Activated T-cell treated with anti-CD3 and anti-CD28 coated beads, Interleukin-2, amount 50 U/mL, for 4 hours (primary cell): Measurements from ENCODE around the gene FMN2. TPM values are rescaled to one million over a fixed set of nuclear protein-coding genes. Genes with fewer than 3 reads are reported as not detected.
"Not testable (repeated sequence)": the region's sequence is repeated elsewhere in the genome, so short reads cannot be mapped to it uniquely, and the experiment has no call there.

ENCODE experiments used
- ATAC-seq, 2 donors: fragments of 200-7000 bp; cut with Tn5 transposase; one replicate each; pipeline ENCODE4 v1.10.0; 2021
- DNase-seq: peaks from one replicate; pipeline ENCODE4 v3.0.0-alpha.2; 2020
- H3K27me3 Mint-ChIP-seq: one replicate; pipeline ENCODE4 v1.8.0; 2021; ENCODE audit warnings: low read depth, mixed read lengths
- H3K36me3 Mint-ChIP-seq: one replicate; pipeline ENCODE4 v1.8.0; 2022; ENCODE audit warnings: mixed read lengths; ENCODE audit not compliant: insufficient read depth
- H3K4me1 Mint-ChIP-seq: one replicate; pipeline ENCODE4 v1.8.0; 2021; ENCODE audit warnings: low read depth, mixed read lengths
- H3K4me3 Mint-ChIP-seq: one replicate; pipeline ENCODE4 v1.8.0; 2021; ENCODE audit warnings: mild to moderate bottlenecking, moderate library complexity, mixed read lengths
- H3K9me3 Mint-ChIP-seq: one replicate; pipeline ENCODE4 v1.8.0; 2021; ENCODE audit warnings: mixed read lengths
- total RNA-seq, 3 donors: library from RNA; stranded (reverse); gene quantifications; one replicate each; pipeline ENCODE4 v1.2.1, GENCODE V29; 2021

The FMN2 gene
- total RNA-seq, 3 donors from 2014 or later, result not detected

- no peak for ATAC-seq
- DNase-seq, result no peak
- H3K27me3 Mint-ChIP-seq, result no peaks in the 10 kb centered on the region
- no peak overlapping the region for H3K4me3 Mint-ChIP-seq
- no peaks in the 10 kb centered on the region for H3K9me3 Mint-ChIP-seq
- no peaks in the 10 kb centered on the region for H3K36me3 Mint-ChIP-seq
- H3K4me1 Mint-ChIP-seq, result no peaks in the 10 kb centered on the region
Observed at GRCh38 chr1:240178366-240178765, 86.7 kb downstream of the FMN2 start.

DNA sequence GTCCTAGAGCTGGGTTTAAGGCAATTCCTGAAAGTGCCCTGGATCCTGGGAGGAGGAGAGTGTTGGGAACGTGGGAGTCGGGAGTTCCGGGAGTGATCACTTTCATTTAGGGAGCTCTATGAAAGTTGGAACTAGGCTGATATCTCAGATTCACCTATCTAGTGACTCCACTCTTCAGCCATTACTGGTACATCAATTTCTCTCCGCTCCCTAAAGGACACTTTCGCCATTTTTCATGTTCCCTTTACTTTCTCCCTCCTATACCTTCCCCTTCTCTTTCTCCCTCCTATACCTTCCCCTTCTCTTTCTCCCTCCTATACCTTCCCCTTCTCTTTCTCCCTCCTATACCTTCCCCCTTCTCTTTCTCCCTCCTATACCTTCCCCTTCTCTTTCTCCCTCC, 93.0 kb downstream of the FMN2 start:
- H3K4me1 Mint-ChIP-seq, H3K36me3 Mint-ChIP-seq, H3K9me3 Mint-ChIP-seq, H3K4me3 Mint-ChIP-seq, DNase-seq, ATAC-seq: not testable (repeated sequence)
- H3K27me3 Mint-ChIP-seq, result peaks cover 19% of the 10 kb centered on the region

DNA sequence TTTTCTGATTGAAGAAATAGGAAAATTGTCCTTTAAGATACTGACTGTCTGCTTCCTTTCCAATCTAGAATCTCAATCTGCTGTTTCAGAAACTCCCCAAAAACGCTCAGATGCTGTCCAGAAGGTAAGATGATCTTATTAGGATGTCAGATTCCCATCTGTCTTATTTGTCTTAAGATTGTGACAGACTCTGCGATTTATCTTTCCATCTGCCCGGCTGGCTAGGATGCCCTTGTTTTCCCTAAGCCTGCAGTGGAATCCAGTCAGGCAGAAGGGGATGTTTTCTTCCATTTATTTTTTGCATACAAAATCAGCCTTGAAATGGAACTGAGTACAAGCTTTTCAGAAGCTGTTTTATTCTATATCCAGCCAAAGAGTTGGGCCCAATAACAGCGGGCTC, 96.5 kb downstream of the FMN2 start:
- Mint-ChIP-seq H3K9me3 (no peaks in the 10 kb centered on the region), H3K36me3 (no peaks in the 10 kb centered on the region), H3K4me3 (no peak overlapping the region), H3K27me3 (peaks cover 19% of the 10 kb centered on the region), H3K4me1 (peaks cover 2% of the 10 kb centered on the region)
- DNase-seq (no peak), ATAC-seq (no peak)

DNA sequence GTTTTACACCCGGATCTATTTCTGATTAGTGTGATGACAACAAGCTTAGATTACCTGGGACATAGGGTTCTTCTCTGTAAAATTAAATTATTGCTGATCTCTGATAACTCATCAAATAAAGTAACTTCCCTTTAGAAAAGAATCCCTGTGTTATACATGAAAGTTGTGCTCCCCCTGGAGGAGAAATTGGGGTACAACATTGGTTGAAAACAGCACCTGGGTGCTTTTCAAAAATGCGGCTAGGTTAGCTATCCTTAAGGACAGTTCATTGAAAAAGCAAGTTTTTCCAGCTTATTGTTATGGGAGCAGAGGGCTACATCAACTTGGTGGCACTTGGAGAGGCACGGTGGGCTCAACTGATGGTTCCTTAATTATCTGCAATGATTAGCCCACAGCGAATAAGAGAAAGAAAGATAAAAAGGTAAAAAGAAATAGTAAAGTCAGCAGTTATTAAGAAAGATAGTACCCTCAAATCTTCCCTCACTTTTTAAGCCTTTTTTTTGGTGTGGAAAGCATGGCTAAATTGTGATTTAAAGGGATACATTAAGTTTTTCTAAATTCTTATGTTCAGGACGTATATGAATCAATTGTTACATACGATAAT, 97.8 kb downstream of the FMN2 start:
- H3K4me1 Mint-ChIP-seq, result peaks cover 2% of the 10 kb centered on the region

GRCh38 chr1:240190881-240191401, 99.3 kb downstream of the FMN2 start:
- H3K4me3 Mint-ChIP-seq, result no peak overlapping the region
- H3K36me3 Mint-ChIP-seq, result no peaks in the 10 kb centered on the region
- ATAC-seq (no peak), DNase-seq (no peak)
- H3K4me1 Mint-ChIP-seq, result peaks cover 2% of the 10 kb centered on the region
- peaks cover 14% of the 10 kb centered on the region for H3K27me3 Mint-ChIP-seq
- H3K9me3 Mint-ChIP-seq, result no peaks in the 10 kb centered on the region

More for the DNA sequence above, 97.8 kb downstream of the FMN2 start:
- no peak for DNase-seq
- Mint-ChIP-seq H3K36me3 (no peaks in the 10 kb centered on the region), H3K27me3 (peaks cover 19% of the 10 kb centered on the region), H3K9me3 (no peaks in the 10 kb centered on the region), H3K4me3 (no peak overlapping the region)
- no peak for ATAC-seq

DNA sequence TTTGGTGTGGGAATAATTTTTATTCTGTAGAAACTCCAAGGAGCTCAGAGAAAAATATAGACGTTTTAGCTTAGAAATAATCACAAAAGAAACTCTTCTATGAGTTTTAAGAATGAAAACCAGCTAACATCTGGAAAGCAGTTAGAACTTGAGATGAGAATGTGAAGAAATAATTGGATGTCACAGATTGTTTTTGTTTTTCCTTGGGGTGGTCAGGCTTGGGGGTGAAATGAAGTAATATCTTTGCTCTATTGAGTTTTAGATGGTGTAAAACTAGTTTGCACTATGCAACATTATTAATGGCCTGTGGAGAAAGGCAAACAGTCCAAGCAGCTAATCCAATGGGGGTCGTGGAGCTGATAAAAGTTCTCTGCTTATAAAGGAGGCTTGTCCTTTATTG, 101.2 kb downstream of the FMN2 start:
- no peaks in the 10 kb centered on the region for H3K9me3 Mint-ChIP-seq
- H3K4me3 Mint-ChIP-seq, result no peak overlapping the region
- DNase-seq, result no peak
- H3K36me3 Mint-ChIP-seq, result no peaks in the 10 kb centered on the region
- peaks cover 2% of the 10 kb centered on the region for H3K4me1 Mint-ChIP-seq
- ATAC-seq, result no peak
- H3K27me3 Mint-ChIP-seq, result peaks cover 4% of the 10 kb centered on the region

GRCh38 chr1:240193679-240194078, 102.0 kb downstream of the FMN2 start:
- ATAC-seq (no peak), DNase-seq (no peak)
- H3K9me3 Mint-ChIP-seq, result no peaks in the 10 kb centered on the region
- H3K36me3 Mint-ChIP-seq, result no peaks in the 10 kb centered on the region
- H3K27me3 Mint-ChIP-seq, result peaks cover 4% of the 10 kb centered on the region
- peaks cover 2% of the 10 kb centered on the region for H3K4me1 Mint-ChIP-seq
- no peak overlapping the region for H3K4me3 Mint-ChIP-seq

DNA sequence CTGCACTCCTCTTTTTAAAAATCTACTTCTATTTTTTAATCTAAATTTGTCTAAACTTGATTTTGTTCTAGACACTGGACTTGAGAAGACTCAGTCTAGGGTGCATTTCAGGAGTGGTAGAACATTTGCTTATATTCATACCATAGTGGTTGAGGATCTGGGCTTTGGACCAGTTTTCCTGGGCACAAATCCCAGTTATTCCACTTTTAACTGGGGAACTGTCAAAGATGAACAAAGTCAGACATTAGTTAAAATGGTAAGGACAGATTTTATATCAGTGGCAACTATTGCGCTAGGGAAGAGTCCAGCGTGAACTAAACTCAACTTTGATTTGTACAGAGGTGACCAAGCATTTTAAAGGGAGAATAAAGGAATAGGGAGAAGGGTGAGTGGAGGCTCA, 102.4 kb downstream of the FMN2 start:
- Mint-ChIP-seq H3K9me3 (no peaks in the 10 kb centered on the region), H3K27me3 (peaks cover 4% of the 10 kb centered on the region), H3K4me1 (peaks cover 2% of the 10 kb centered on the region), H3K4me3 (no peak overlapping the region), H3K36me3 (no peaks in the 10 kb centered on the region)
- no peak for ATAC-seq
- DNase-seq, result no peak

DNA sequence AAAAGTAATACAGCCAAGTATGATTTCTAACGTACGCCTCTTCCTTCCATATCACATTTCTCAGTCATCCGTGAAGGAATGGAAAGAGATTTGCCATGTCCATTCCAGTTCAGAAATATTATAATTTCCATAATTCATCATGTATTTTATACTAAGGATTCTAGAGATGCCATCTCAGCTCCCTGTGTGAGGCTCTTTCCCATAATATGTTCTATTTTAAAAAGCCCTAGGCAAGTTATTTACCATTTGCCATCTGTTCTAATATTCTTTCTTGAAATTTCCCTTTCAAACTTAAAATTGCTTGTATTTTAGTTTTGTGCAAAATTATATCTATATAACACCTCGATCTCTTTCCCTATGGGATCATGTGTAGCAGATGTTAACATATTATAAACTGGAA, 106.7 kb downstream of the FMN2 start:
- no peaks in the 10 kb centered on the region for H3K4me1 Mint-ChIP-seq
- peaks cover 3% of the 10 kb centered on the region for H3K9me3 Mint-ChIP-seq
- ATAC-seq, result no peak
- H3K27me3 Mint-ChIP-seq, result no peaks in the 10 kb centered on the region
- no peak overlapping the region for H3K4me3 Mint-ChIP-seq
- H3K36me3 Mint-ChIP-seq, result no peaks in the 10 kb centered on the region
- DNase-seq, result no peak

GRCh38 chr1:240199758-240200645, 108.3 kb downstream of the FMN2 start:
- no peaks in the 10 kb centered on the region for H3K4me1 Mint-ChIP-seq
- no peak overlapping the region for H3K4me3 Mint-ChIP-seq
- H3K27me3 Mint-ChIP-seq, result no peaks in the 10 kb centered on the region
- peaks cover 3% of the 10 kb centered on the region for H3K9me3 Mint-ChIP-seq
- no peak for ATAC-seq
- no peak for DNase-seq
- H3K36me3 Mint-ChIP-seq, result no peaks in the 10 kb centered on the region

DNA sequence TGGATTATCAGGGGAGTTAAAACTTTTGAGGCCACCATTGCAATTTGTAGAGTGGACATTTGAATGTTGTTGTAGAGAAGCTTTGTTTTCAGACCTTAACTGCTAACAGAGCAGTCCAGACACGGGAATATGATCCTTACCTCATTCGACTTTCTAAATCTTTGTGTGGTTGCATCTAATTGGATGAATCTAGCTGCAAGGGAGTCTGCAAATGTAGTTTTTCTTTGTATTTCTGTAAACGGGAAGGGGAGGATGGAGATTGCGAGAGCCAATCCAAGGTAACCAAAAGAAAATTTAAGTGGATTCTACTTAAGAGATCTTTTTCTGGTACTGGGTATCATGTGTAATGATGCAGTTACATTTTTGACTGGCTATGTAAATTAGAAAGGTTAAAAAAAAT, 110.2 kb downstream of the FMN2 start:
- Mint-ChIP-seq H3K4me1 (no peaks in the 10 kb centered on the region), H3K9me3 (peaks cover 3% of the 10 kb centered on the region), H3K27me3 (no peaks in the 10 kb centered on the region), H3K4me3 (no peak overlapping the region), H3K36me3 (no peaks in the 10 kb centered on the region)
- ATAC-seq, result no peak
- no peak for DNase-seq

GRCh38 chr1:240207073-240207709, 115.5 kb downstream of the FMN2 start:
- no peak for DNase-seq
- Mint-ChIP-seq H3K4me3 (no peak overlapping the region), H3K27me3 (no peaks in the 10 kb centered on the region), H3K9me3 (no peaks in the 10 kb centered on the region), H3K36me3 (no peaks in the 10 kb centered on the region), H3K4me1 (no peaks in the 10 kb centered on the region)
- ATAC-seq, result no peak

DNA sequence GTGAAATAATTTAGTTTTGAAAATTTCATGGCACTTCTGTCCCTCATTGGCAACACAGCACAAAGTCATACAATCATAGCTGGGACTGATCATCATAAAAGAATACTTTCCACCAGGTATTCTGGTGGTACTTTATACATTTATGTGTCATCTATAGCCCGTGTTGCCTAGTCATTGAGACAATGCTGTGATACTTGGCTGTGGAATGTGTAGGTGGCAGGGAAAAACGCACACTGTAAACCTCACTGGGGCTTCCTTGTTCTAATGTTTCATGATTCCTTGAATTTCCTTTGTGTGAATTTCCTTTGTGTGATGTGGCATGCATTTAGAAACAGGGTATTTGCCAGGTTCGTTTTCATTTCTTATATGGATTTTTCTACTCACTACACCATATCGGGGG, 118.3 kb downstream of the FMN2 start:
- Mint-ChIP-seq H3K27me3 (no peaks in the 10 kb centered on the region), H3K4me3 (no peak overlapping the region), H3K36me3 (no peaks in the 10 kb centered on the region), H3K4me1 (no peaks in the 10 kb centered on the region), H3K9me3 (no peaks in the 10 kb centered on the region)
- DNase-seq, result no peak
- ATAC-seq, result no peak

DNA sequence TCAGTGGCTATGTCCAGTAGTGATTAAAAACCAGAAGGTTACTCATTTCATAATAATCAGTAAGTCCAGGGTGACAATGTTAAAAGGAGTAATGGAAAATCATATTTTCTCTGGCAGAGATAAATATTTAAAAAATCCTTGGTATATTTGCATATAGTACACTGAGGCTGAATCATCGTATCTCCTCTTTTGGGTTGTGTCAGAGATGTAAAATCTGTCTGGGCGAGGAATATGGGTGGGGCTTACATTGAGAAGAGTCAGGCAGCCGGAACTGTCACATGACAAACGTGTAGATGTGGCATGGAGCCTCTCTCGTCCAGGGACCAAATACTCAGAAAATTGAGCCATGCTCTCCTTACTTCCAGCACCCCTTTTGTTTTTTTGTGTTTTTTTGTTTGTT, 120.9 kb downstream of the FMN2 start:
- no peaks in the 10 kb centered on the region for H3K36me3 Mint-ChIP-seq
- no peak overlapping the region for H3K4me3 Mint-ChIP-seq
- H3K4me1 Mint-ChIP-seq, result no peaks in the 10 kb centered on the region
- DNase-seq (no peak), ATAC-seq (no peak)
- no peaks in the 10 kb centered on the region for H3K9me3 Mint-ChIP-seq
- H3K27me3 Mint-ChIP-seq, result no peaks in the 10 kb centered on the region
